HG03521 (cell line): ENCODE results near the gene DMBT1.

Source experiments
- ATAC-seq: cut with Tn5 transposase; IDR thresholded peaks from one replicate; pipeline ENCODE4 v1.9.1; 2021; ENCODE audit warnings: mild to moderate bottlenecking, moderate library complexity; ENCODE audit not compliant: unreplicated experiment

Gene DMBT1

DNA sequence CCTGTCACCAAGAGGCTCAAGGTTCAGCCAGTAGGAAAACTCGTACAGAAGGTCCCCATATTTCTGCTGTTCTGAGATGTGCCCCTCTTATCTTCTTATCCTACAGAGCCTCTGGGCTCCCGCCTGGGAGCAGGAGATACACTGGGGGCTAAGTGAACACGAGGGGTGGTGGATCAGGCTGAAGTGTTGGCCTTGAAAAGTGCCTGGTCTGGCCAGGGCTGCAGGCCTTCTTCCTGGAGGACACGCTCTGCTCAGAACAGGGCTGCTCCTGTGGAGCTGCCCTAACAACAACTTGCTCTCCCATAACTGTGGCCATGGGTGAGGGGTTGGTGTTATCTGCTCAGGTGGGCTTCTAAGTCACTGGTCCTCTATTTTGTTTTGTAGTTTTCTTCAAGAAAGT lies 105.4 kb downstream of the DMBT1 start:
- no peak for ATAC-seq

DNA sequence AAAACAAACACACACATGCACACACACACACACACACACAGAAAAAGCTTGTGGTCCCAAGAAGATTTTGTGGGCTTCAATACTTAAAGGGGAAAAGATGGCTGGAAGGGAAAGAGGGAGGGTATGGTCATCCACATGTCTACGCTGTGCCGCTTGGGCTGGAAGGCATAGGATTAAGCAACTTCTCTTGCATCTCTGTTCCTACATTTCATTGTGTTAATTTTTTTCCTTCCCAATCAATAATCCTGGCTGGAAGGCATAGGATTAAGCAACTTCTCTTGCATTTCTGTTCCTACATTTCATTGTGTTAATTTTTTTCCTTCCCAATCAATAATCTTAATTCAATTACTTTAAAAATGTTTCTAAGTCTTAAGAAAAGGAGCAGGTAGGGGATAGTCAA lies 108.5 kb downstream of the DMBT1 start:
- no peak for ATAC-seq

DNA sequence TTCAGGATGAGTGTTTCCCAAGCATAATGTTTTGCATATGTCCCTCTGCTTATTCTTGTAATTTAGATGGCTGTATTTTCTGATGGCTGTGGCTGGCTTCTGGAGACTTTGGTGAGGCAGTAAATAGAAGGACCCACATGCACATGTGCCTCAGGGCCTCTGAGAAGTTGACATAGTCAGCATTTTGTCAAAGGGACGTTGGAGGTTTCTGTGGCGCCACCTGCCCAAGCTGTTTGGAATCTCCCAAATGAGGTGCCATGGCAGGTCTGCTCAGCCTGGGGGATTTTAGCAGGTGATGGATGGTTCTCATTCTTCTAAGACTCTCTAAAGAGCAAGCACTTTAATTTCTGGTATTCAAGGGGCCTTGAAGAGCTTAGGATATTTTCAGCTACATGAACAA lies 109.3 kb downstream of the DMBT1 start:
- no peak for ATAC-seq

DNA sequence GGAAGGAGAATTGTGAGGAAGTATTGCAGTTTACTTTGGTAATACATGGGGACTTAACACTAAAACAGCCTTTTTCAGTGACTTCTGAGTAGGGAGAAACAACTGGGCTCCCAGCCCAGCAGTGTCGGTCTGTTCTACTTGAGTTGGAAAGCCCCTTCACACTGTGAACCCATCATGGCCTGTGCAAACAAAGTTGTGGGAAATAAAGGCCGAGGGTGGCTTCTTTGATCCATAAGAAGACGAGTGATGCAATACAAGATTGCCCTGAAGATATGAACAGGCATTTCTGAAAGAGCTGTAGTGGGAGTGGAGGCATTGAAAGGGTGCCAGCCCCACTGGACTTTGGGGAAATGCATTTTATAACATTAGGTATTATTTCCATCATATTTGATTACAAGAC lies 110.8 kb downstream of the DMBT1 start:
- ATAC-seq, result no peak

DNA sequence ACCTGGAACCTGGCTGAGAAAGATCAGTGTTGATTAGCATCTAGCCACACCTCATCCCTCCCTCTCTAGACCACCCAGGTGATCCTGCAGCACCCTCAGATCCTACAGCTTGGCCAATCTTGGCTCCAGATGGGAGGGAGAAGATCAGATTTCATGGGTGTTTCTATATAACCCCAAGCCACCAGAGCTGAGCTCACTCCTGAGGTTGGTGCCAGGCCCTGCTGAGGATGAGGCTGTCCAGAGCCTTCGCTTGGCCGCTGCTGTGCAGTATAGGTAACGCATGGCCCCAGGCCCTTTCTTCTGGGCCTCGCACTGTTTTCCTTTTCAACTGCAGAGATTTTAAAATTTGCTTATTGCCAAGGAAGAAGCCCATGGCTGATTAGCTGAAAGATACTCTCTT lies 112.1 kb downstream of the DMBT1 start:
- ATAC-seq, result no peak

DNA sequence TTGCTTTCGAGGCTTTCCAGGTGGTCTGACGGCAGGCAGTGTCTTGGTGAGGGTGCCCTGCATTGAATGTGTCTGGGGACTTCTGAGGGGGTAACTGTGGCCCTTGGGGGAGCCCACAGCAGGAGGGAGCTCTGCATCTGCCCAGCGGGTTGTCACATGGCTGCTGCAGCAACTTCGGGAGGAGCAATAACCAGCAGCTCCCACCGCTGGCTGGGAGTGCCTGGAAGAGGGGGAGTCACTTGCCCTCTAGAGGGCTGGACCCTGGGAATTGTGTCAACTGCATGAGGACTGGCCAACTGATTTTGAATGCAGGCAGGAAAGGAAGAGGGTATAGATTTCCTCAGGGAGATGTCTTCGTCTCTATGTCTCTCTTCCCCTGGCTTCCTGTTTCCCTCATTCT lies 112.7 kb downstream of the DMBT1 start:
- ATAC-seq, result no peak

DNA sequence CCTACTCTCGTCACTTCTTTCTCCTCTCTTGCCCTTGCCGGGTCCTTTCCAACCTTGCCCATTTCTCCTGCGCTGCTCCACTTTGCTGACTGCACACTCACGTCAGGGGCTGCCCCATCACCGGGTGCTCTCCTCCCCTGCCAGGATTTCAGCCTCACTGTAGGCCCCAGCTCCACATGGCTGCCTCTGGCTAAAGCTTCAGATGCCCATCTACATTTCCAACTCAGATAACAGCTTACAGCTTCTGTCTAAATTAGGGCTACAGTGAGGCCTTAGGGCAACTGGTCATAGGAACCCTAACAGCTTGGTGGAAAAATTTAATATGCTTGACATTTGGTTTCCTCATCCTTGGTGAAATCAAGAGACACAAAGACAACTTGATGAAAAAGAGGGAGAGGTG lies 113.2 kb downstream of the DMBT1 start:
- ATAC-seq, result no peak

DNA sequence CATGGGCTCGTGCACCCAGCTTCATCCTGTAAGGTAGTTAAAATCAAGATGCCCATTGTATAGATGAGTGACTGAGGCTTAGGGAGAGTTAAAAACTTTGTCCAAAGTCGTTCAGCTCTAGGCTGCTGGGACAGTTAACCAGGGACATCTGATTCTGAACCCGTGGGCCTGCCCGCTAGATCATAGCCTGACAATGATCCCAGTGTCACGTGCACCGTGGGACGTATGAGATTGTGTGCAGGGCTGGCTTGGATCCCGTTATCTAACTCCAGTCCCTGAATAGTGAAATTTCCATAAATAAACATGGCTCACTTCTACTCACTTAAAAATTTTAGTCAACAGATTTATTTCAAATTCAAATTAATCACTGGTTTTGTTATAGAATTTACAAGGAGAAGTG lies 114.2 kb downstream of the DMBT1 start:
- no peak for ATAC-seq

DNA sequence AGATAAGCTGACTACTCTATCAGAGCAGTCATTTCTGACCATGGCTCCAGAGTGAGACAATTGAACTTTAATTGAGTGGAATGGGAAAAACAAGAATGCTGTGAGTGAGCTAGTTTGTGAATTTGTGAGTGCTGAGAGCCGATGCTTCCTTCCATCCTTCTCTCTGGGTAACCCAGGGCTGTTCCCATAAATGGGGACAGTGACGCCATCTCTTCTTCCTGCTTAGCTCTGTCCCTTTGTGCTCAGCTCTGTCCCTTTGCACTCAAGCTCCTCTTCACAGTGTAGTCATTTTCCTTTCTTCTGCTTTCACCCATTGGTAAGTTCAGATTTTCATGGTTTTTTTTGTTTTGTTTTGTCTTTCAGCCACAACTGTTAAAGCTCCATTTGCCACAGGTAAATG lies 114.7 kb downstream of the DMBT1 start:
- ATAC-seq, result no peak

DNA sequence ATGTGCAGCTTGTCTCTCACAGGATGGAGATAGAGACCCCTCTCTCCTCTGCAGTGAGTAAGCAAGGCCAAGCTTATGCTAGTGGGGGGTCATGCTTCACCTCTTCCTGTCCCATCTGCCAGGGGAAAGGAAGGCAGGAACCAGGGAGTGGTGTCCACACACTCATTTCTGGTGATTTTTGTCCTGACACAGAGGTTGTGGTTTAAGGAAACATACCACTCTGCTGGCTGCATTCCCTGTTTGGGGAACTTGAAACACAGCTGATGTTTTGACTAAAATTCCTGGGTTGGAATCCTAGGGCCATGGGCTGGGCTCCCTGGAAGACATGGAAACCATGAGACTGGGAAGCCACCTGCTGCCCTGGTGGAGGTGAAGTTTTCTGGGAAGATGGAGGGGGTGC lies 117.7 kb downstream of the DMBT1 start:
- ATAC-seq, result no peak

DNA sequence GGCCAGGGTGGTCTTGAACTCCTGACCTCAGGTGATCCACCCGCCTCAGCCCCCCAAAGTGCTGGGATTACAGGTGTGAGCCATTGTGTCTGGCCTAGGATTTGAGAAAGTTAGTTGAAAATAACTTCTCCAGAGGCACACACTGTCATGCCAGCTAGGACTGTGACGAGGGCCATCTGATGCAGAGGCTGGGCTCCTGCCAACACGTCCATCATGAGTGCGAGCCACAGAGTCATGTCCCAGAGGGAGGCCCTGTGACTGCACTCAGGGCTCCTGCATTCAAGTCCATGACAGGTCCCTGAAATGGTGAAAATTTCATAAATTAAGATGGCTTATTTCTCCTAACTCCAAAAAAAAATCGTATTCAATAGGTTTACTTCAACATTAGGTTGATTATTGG lies 122.0 kb downstream of the DMBT1 start:
- no peak for ATAC-seq

DNA sequence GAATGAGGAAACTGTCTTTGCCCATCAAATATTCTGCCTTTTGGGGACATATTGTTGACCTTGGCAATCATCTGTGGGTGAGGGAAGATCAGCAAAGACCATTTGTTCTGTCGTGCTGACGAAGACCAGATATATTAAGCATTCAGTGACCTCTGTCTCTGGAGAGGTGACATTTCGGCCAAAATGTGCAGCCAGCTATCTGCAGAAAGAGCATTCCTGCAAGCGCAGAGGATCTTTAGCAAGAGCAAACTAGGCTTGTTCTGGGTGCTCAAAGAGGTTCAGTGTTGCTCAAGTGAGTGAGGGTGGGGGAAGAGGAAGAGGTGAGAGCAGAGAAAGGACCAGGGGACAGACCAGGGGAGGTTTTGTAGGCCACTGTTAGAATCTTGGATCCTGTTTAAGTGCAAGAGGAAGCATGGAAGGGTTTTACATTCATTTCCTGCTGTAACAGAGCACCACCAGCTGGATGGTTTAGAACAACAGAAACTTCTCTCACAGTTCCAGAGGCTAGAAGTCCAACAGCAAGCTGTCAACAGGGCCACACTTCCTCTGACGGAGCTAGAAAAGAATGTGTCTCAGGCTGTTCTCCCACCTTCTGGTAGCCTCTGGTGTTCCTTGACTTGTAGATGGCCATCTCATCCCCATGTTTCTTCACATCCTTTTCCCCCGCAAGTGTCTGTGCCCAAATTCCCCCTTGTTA lies 127.9 kb downstream of the DMBT1 start:
- no peak for ATAC-seq

DNA sequence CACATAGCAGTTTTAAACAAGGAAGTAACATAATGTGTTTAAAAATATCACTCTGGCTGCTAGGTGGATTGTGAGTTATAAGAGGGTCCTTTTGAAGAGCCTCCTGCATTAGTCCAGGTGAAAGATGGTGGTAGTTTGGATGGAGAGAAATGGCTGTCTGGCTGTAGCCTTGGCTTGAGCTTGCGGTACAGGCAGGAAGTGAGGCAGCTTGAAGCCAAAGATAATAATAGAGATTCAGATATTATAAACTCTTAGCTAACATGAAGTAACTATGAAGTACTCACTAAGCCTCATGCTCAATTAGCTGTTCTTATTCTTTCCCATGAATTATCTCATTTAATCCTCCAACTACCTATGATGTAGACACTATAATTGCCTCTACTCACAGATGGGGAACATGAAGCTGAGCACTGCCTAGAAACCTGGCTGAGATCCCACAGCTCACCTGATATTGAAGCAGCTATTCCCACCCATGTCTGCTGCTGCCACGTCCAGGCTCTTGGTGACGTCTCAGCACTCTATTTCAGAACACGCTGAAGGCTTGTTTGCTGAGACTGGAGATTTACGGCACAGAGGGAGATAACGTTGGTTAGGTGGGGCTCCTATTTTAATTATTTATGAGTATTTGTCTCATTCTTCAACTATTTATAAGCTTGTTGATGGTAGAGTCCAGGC lies 128.7 kb downstream of the DMBT1 start:
- no peak for ATAC-seq

DNA sequence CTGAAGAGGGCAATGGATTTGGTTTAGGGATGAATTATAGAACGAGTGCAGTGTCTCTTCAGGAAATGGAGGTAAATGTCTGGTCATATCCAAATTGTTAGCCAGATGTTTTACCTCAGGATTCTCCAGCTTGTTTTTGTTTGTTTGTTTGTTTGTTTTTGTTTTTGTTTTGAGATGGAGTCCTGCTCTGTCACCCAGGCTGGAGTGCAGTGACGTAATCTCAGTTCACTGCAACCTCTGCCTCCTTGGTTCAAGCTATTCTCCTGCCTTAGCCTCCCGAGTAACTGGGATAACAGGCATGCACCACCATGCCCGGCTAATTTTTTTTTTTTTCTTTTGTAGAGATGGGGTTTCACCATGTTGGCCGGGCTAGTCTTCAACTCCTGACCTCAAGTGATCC lies 132.2 kb downstream of the DMBT1 start:
- no peak for ATAC-seq
